Esophagus muscularis mucosa (tissue), 4 donors: ENCODE results near the gene MED13L. TPM values are rescaled to one million over a fixed set of nuclear protein-coding genes. Genes with fewer than 3 reads are reported as not detected.
"Not testable (repeated sequence)": the region's sequence is repeated elsewhere in the genome, so short reads cannot be mapped to it uniquely, and the experiment has no call there.

Source experiments
- DNase-seq: peaks from one replicate; pipeline ENCODE4 v3.0.0-alpha.2; 2017; ENCODE audit errors: extremely low spot score
- H3K27ac ChIP-seq, 4 donors: fragments of 200-600 bp; sonication (generic); replicated peaks in 1 of 4; 1 replicate in 3 of 4; 2 replicates in 1 of 4; pipeline ENCODE4 v1.5.1; 2016 to 2019; ENCODE audit warnings: mild to moderate bottlenecking in 1 of 4
- H3K27me3 ChIP-seq, 4 donors: fragments of 200-600 bp; sonication (generic); one replicate each; pipeline versions ENCODE4 v1.5.1 to v1.6.0; 2016 to 2019
- H3K36me3 ChIP-seq, 4 donors: fragments of 200-600 bp; sonication (generic); one replicate each; pipeline ENCODE4 v1.5.1; 2016 to 2019
- H3K4me1 ChIP-seq, 4 donors: fragments of 200-600 bp; sonication (generic); one replicate each; pipeline ENCODE4 v1.5.1; 2016 to 2019
- H3K4me3 ChIP-seq, 4 donors: fragments of 200-600 bp; sonication (generic); 1 replicate in 2 of 4; 2 replicates in 2 of 4; pipeline ENCODE4 v1.5.1; 2016 to 2019; ENCODE audit warnings: mild to moderate bottlenecking in 4 of 4, moderate library complexity in 1 of 4
- H3K9me3 ChIP-seq, 4 donors: fragments of 200-600 bp; sonication (generic); 1 replicate in 3 of 4; 2 replicates in 1 of 4; pipeline ENCODE4 v1.5.1; 2016 to 2019
- CTCF ChIP-seq, 3 experiments: fragments of 200-600 bp in 2 of 3; fragments of 450-650 bp in 1 of 3; sonication (generic) in 2 of 3; IDR thresholded peaks; one replicate each; pipeline ENCODE4 v1.5.1; 2017 to 2019; ENCODE audit warnings: antibody characterized with exemption in 3 of 3, mild to moderate bottlenecking in 2 of 3, moderate library complexity in 1 of 3
- EP300 ChIP-seq: sonication (generic); formaldehyde crosslinking; IDR thresholded peaks from one replicate; pipeline ENCODE4 v1.6.1; 2017; ENCODE audit warnings: antibody characterized with exemption
- POLR2A ChIP-seq: fragments of 450-650 bp; IDR thresholded peaks from one replicate; pipeline ENCODE4 v1.6.1; 2017; ENCODE audit warnings: antibody characterized with exemption, moderate library complexity, mild to moderate bottlenecking, low read depth
- POLR2AphosphoS5 ChIP-seq, 2 donors: sonication (generic); formaldehyde crosslinking; IDR thresholded peaks; one replicate each; pipeline ENCODE4 v1.6.1; 2017; ENCODE audit warnings: antibody characterized with exemption in 2 of 2
- WGBS: methylation state at CpG from one replicate; pipeline ENCODE4 v1.1.5; 2018; 5-methylcytosine and 5-hydroxymethylcytosine counted together
- intact Hi-C: fragments of 100-400 bp; cut with DNase I; formaldehyde crosslinking; loops from one replicate; pipeline ENCODE4 v1.15.1; 2023
- total RNA-seq, 4 donors: library from RNA; depleted of rRNA; stranded (reverse); fragments of >200 nt; gene quantifications; one replicate each; pipeline versions ENCODE4 v1.1.0 to v1.2.1, GENCODE V29; 2016

The MED13L gene
- total RNA-seq, 4 donors from 2014 or later, result 141 to 350 (median 175) TPM

DNA sequence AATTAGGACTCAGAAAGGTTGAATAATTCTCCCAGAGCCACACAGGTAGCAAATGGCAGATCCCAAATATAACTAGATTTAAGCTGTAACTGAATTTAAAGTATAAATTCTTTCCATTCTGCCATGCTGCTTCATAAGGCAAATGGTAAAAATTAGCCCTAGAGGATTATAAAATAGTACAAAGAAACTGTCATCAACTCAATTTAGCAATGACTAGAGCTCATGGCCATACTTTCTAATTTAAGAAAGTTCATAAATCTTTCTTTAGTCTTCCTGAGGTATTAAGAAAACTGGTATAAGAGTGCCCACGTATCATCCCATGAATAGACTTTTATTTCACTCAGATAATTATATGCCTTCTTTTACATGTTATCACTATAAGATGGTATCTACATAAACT lies 34.8 kb downstream of the MED13L start:
- intact Hi-C loops, result no loop called here
- H3K27me3 ChIP-seq, result no peaks in the 10 kb centered on the region
- H3K9me3 ChIP-seq, result no peaks in the 10 kb centered on the region
- TF ChIP-seq POLR2AphosphoS5 (IDR thresholded peaks at IDR 0.05) (no peak), POLR2A (no peak), CTCF (IDR thresholded peaks at IDR 0.05) (no peak), EP300 (no peak)
- H3K36me3 ChIP-seq, result no peaks in the 10 kb centered on the region
- peaks cover 66 to 94% (median 89%) of the 10 kb centered on the region in 4 donors for H3K4me1 ChIP-seq
- H3K27ac ChIP-seq, result no peak overlapping the region
- DNase-seq, result no peak
- WGBS, result 42% methylated on average over 1 of the region's 1 CpG
- H3K4me3 ChIP-seq, result no peak overlapping the region

GRCh38 chr12:116241157-116241759 lies 36.2 kb downstream of the MED13L start:
- no peak for DNase-seq
- no peaks in the 10 kb centered on the region for H3K36me3 ChIP-seq
- peaks cover 64 to 94% (median 89%) of the 10 kb centered on the region in 4 donors for H3K4me1 ChIP-seq
- intact Hi-C loops, result no loop called here
- no peak for TF ChIP-seq POLR2A
- TF ChIP-seq CTCF (IDR thresholded peaks at IDR 0.05), result no peak
- no peak for TF ChIP-seq EP300
- TF ChIP-seq POLR2AphosphoS5 (IDR thresholded peaks at IDR 0.05), result no peak
- H3K27ac ChIP-seq, result no peak overlapping the region
- WGBS, result 80% methylated on average over 9 of the region's 9 CpGs
- H3K4me3 ChIP-seq, result no peak overlapping the region
- H3K27me3 ChIP-seq, result no peaks in the 10 kb centered on the region
- H3K9me3 ChIP-seq, result no peaks in the 10 kb centered on the region

GRCh38 chr12:116238570-116239119 lies 38.8 kb downstream of the MED13L start:
- peaks cover 47 to 82% (median 81%) of the 10 kb centered on the region in 4 donors for H3K4me1 ChIP-seq
- H3K27me3 ChIP-seq, H3K9me3 ChIP-seq, H3K4me3 ChIP-seq, DNase-seq, intact Hi-C loops, H3K36me3 ChIP-seq, H3K27ac ChIP-seq: not testable (repeated sequence)
- WGBS, result 96% methylated on average over 13 of the region's 13 CpGs

- intact Hi-C loops, result no loop called here
- DNase-seq, result no peak
- H3K36me3 ChIP-seq, result no peaks in the 10 kb centered on the region
- no peak overlapping the region for H3K27ac ChIP-seq
- TF ChIP-seq CTCF (IDR thresholded peaks at IDR 0.05), result no peak
- no peak for TF ChIP-seq POLR2AphosphoS5 (IDR thresholded peaks at IDR 0.05)
- no peak for TF ChIP-seq EP300
- no peak for TF ChIP-seq POLR2A
- H3K27me3 ChIP-seq, result no peaks in the 10 kb centered on the region
- peaks cover 42 to 82% (median 81%) of the 10 kb centered on the region in 4 donors for H3K4me1 ChIP-seq
- no peak overlapping the region for H3K4me3 ChIP-seq
- H3K9me3 ChIP-seq, result no peaks in the 10 kb centered on the region
- WGBS, result 73% methylated on average over 3 of the region's 3 CpGs
These were observed 39.3 kb downstream of the MED13L start for GRCh38 chr12:116238149-116238548.

DNA sequence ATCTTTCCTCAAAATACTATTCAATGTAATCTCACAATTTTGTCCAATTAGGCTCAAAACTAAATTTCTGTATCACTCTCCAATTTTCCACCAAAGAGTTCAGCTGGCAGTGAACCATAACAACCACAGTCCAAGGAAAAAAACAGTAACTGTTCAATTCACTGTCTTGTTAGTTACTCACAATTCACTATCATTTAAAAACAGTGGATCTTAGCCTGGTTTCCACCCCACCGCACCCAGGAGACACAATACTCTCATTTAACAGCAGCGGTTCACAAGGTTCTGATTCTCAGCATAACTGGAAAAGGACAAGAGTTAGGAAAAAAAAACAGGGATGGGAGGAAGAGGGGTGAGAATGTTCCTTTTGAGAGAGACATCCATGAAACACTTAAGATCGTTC lies 40.5 kb downstream of the MED13L start:
- no peaks in the 10 kb centered on the region for H3K36me3 ChIP-seq
- no peaks in the 10 kb centered on the region for H3K27me3 ChIP-seq
- H3K27ac ChIP-seq, result no peak overlapping the region
- intact Hi-C loops, result loop anchor here (2.0 kb wide), 1 partner anchor 222 kb away; no protein-coding TSS in a partner anchor
- TF ChIP-seq EP300 (no peak), CTCF (IDR thresholded peaks at IDR 0.05) (no peak), POLR2A (no peak), POLR2AphosphoS5 (IDR thresholded peaks at IDR 0.05) (no peak)
- H3K9me3 ChIP-seq, result no peaks in the 10 kb centered on the region
- no peak for DNase-seq
- 54% methylated on average over 3 of the region's 3 CpGs for WGBS
- H3K4me3 ChIP-seq, result no peak overlapping the region
- H3K4me1 ChIP-seq, result peaks cover 38 to 82% (median 81%) of the 10 kb centered on the region in 4 donors
